ENCODE measurements around the gene NBPF1. TPM values are rescaled to one million over a fixed set of nuclear protein-coding genes. Genes with fewer than 3 reads are reported as not detected.
"Not testable (repeated sequence)": the region's sequence is repeated elsewhere in the genome, so short reads cannot be mapped to it uniquely, and the experiment has no call there.

NBPF1 gene
- total RNA-seq, 2 experiments from 2014 or later, result 15.0 to 15.9 TPM

DNA sequence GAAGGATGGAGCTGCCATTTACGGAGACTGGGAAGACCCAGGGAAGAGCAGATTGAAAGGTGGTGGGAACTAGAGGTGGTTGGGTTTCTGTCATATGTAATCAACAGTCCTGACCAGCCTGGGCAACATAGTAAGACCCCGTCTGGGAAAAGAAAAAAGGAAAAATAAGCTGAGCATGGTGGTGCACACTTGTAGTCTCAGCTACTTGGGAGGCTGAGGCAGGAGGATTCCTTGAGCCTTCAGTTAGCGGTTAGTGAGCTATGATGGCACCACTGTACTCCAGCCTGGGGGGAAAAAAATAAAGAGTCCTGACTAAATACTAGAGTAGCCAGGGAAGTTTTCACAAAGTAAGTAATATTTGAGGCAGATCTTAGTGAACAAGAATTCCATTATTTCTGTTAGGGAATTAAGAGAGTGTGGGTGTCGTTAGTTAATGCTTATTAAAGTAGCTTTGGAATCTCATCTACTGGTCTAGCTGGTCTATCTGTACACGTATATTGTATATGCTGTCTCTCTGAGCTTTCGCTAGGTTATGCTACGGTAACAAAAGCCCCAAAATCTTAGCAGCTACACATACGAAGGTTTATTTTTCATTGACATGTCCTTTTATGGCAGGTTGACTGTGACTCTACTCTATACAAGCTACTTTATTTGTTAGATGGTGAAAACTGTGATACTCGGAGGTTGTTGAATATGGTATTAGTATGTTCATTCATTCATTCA is 4.4 kb downstream of the NBPF1 start:
- peaks cover 18% of the 10 kb centered on the region for H3K4me1 ChIP-seq (ENCODE audit: insufficient read depth, low read length)
- H3K9me3 ChIP-seq (ENCODE audit: control insufficient read depth in 1 of 2, insufficient read depth in 1 of 2, low read length in 2 of 2), result no peaks in the 10 kb centered on the region
- H3K36me3 Mint-ChIP-seq (ENCODE audit: low read depth), result no peaks in the 10 kb centered on the region
- ChIA-PET POLR2A (interaction anchor here (1.0 kb wide), 1 partner anchor 35 kb away, joined by 3 read pairs; no protein-coding TSS in a partner anchor), CTCF (interaction anchor here (0.6 to 1.5 kb wide), 4 partner anchors 9 to 107 kb away, joined by 3 to 5 read pairs (median 4); no protein-coding TSS in a partner anchor)
- H3K27ac ChIP-seq (ENCODE audit: low read depth in 1 of 2, low read length in 2 of 2), result no peak overlapping the region
- no peak for TF ChIP-seq CTCF (IDR thresholded peaks at IDR 0.05)
- no peak for ATAC-seq (ENCODE audit: poor library complexity)
- H3K27me3 Mint-ChIP-seq, result no peaks in the 10 kb centered on the region
- H3K4me1 Mint-ChIP-seq (ENCODE audit: low read depth), result no peaks in the 10 kb centered on the region
- no peak overlapping the region for H3K4me3 ChIP-seq (ENCODE audit: low read length)
- H3K9me3 Mint-ChIP-seq, result no peaks in the 10 kb centered on the region
- no peak overlapping the region for H3K4me3 Mint-ChIP-seq
- no peak overlapping the region for H3K27ac Mint-ChIP-seq
- intact Hi-C loops (cut with DNase I, micrococcal nuclease), result no loop called here
- peaks cover 18% of the 10 kb centered on the region for H3K36me3 ChIP-seq (ENCODE audit: insufficient read depth, low read length)
- peaks cover 0 to 2% of the 10 kb centered on the region in 2 experiments for H3K27me3 ChIP-seq (ENCODE audit: control insufficient read depth in 1 of 2, insufficient read depth in 2 of 2, low read length in 2 of 2)
- DNase-seq, result no peak

DNA sequence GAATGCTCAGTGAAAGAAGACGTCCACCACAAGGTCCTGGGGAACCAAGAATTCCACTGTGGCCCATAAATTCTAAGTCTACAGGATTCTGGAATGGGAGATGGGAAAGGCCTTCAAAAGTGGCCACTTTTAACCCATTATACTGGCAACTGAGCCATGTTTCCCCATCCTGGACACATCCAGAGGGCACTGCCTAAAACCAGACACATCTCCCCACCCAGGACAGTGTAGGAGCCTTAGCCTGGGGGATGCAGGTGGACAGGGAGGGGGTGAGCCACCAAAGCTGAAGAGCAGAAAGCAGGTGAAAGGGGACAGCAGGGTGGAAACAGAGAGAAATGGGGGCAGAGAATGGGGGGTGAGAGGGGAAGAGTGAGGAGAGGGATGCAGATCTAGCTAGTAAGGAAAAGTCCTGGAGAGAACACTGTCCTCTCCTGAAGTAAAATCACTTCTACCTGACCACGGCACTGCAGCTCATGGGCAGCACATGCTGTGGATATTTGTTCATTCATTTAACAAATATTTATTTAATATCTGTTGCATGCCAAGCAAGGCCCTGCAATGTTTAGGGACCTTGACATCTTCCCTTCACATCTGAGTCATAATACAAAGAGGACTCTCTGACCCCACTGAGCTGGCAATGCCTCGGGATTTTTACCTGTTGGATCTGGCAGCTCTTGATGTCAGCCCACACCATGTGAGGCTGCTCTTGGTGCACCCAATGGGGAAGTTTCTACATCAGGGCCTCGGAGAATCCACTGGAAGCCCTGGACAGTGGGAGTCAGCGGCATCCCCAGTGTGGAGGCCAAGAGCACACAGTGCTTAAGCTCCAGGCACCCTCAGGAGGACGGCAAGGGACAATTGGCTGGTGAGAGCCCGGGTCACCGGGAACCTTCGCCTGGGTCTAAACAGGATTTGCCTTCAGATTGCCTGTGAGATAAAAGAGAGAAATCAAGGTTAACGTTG is 5.2 kb downstream of the NBPF1 start:
- H3K27me3 ChIP-seq (ENCODE audit: control insufficient read depth in 1 of 2, insufficient read depth in 2 of 2, low read length in 2 of 2); H3K9me3 Mint-ChIP-seq; H3K36me3 Mint-ChIP-seq (ENCODE audit: low read depth); H3K9me3 ChIP-seq (ENCODE audit: control insufficient read depth in 1 of 2, insufficient read depth in 1 of 2, low read length in 2 of 2); H3K4me3 Mint-ChIP-seq; H3K27ac Mint-ChIP-seq; H3K4me1 Mint-ChIP-seq (ENCODE audit: low read depth); POLR2A ChIA-PET; intact Hi-C loops (cut with DNase I, micrococcal nuclease); H3K27ac ChIP-seq (ENCODE audit: low read depth in 1 of 2, low read length in 2 of 2); ATAC-seq (ENCODE audit: poor library complexity); H3K4me3 ChIP-seq (ENCODE audit: low read length); H3K27me3 Mint-ChIP-seq: not testable (repeated sequence)
- CTCF ChIA-PET, result interaction anchor here (1.3 kb wide), 1 partner anchor 13 kb away, joined by 5 read pairs; no protein-coding TSS in a partner anchor
- Histone ChIP-seq H3K4me1 (ENCODE audit: insufficient read depth, low read length) (peaks cover 12% of the 10 kb centered on the region), H3K36me3 (ENCODE audit: insufficient read depth, low read length) (peaks cover 18% of the 10 kb centered on the region)
- DNase-seq, result peak in 1 of 14 experiments; percentile 5

DNA sequence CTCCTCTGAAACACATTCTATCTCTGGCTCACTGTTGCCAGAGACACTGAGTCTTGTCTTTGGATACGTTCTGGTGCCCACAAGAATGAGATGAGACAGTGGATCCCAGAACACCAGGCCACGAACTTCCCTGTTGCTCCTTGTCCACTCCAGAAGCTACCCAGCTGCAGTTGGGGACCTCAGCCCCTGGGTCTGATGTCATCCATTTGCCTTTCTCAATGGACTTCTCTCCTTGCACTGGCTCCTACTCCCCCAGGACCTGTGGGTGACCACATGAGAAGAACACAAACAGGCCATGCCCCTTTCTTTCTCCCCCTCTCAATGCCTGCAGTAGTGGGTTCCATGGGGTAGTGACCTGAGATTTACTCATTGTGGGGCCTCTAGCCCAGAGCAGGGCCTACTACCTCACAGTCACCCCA is 5.9 kb downstream of the NBPF1 start:
- Mint-ChIP-seq H3K27me3 (no peaks in the 10 kb centered on the region), H3K4me1 (ENCODE audit: low read depth) (no peaks in the 10 kb centered on the region), H3K36me3 (ENCODE audit: low read depth) (no peaks in the 10 kb centered on the region), H3K9me3 (no peaks in the 10 kb centered on the region), H3K27ac (no peak overlapping the region), H3K4me3 (no peak overlapping the region)
- intact Hi-C loops (cut with DNase I, micrococcal nuclease), result no loop called here
- no peak overlapping the region for H3K4me3 ChIP-seq (ENCODE audit: low read length)
- TF ChIP-seq CTCF (IDR thresholded peaks at IDR 0.05), result no peak
- peaks cover 7% of the 10 kb centered on the region for H3K4me1 ChIP-seq (ENCODE audit: insufficient read depth, low read length)
- CTCF ChIA-PET, result no interaction called here
- no peaks in the 10 kb centered on the region for H3K27me3 ChIP-seq (ENCODE audit: control insufficient read depth in 1 of 2, insufficient read depth in 2 of 2, low read length in 2 of 2)
- DNase-seq (peak in 2 of 14 experiments; percentile 3 to 29), ATAC-seq (ENCODE audit: poor library complexity) (no peak)
- H3K36me3 ChIP-seq (ENCODE audit: insufficient read depth, low read length), result peaks cover 18% of the 10 kb centered on the region
- POLR2A ChIA-PET, result no interaction called here
- H3K27ac ChIP-seq (ENCODE audit: low read depth in 1 of 2, low read length in 2 of 2), result no peak overlapping the region
- H3K9me3 ChIP-seq (ENCODE audit: control insufficient read depth in 1 of 2, insufficient read depth in 1 of 2, low read length in 2 of 2), result no peaks in the 10 kb centered on the region

DNA sequence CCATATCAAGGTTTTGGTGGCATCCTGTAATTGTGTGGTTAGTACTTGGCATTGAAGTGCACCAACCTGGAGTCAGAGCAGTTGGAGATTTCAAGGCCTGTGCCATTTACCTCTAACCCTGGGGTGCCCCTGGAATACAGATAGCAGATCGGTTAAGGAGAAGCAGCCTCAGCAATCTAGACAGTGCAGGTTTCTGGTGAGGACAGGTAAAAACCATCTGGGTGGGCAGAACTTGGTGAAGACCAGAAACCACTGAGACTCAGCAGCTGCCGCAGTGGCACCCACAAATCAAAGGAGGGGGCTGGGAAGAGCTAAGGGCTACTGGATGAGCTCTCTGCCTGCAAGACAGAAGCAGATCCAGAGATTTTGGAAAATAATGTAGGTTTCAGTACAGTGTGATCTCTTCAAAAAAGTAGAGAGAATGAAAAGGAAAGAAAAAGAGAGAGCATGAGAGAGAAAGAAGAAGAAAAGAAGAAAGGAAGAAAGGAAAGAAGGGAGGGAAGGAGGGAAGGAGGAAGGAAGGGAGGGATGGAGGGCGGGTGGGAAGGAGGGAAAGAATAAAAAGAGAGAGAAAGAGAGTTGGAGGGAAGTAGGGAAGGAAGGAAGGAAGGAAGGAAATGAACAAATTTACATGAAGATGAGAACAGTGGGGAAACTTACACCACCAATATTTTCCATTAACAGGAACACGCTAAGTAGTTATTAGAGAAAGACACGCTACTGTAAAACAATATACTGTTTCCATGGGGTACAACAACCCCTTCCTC is 6.5 kb downstream of the NBPF1 start:
- POLR2A ChIA-PET, result interaction anchor here (0.7 kb wide), 1 partner anchor 116 kb away, joined by 4 read pairs; no protein-coding TSS in a partner anchor
- H3K27me3 Mint-ChIP-seq; H3K27ac Mint-ChIP-seq; H3K4me1 Mint-ChIP-seq (ENCODE audit: low read depth); H3K27me3 ChIP-seq (ENCODE audit: control insufficient read depth in 1 of 2, insufficient read depth in 2 of 2, low read length in 2 of 2); H3K4me3 Mint-ChIP-seq; ATAC-seq (ENCODE audit: poor library complexity); H3K36me3 Mint-ChIP-seq (ENCODE audit: low read depth); CTCF ChIA-PET; H3K9me3 Mint-ChIP-seq; H3K9me3 ChIP-seq (ENCODE audit: control insufficient read depth in 1 of 2, insufficient read depth in 1 of 2, low read length in 2 of 2); intact Hi-C loops (cut with DNase I, micrococcal nuclease); H3K4me1 ChIP-seq (ENCODE audit: insufficient read depth, low read length); H3K4me3 ChIP-seq (ENCODE audit: low read length); H3K27ac ChIP-seq (ENCODE audit: low read depth in 1 of 2, low read length in 2 of 2): not testable (repeated sequence)
- DNase-seq, result peak in 1 of 14 experiments; percentile 6
- H3K36me3 ChIP-seq (ENCODE audit: insufficient read depth, low read length), result peaks cover 18% of the 10 kb centered on the region
